Ovary (tissue), 3 donors: Measurements from ENCODE around the gene CYP4Z1.
"Not testable (repeated sequence)": the region's sequence is repeated elsewhere in the genome, so short reads cannot be mapped to it uniquely, and the experiment has no call there.

Experiments
- POLR2A ChIP-seq: fragments of 450-650 bp; IDR thresholded peaks from one replicate; pipeline ENCODE4 v1.6.1; 2017; ENCODE audit warnings: antibody characterized with exemption, mild to moderate bottlenecking, moderate library complexity
- TF ChIP-seq, protein P1 (sequence below), 3 donors: fragments of 450-650 bp in 2 of 3; fragments of 200-600 bp in 1 of 3; IDR thresholded peaks; one replicate each; pipeline versions ENCODE4 v1.5.1 to v1.8.0; 2016 to 2022; ENCODE audit warnings: antibody characterized with exemption in 3 of 3, mild to moderate bottlenecking in 1 of 3
- donor health status: DM: no; HTN: no; CAD: no.

DNA sequence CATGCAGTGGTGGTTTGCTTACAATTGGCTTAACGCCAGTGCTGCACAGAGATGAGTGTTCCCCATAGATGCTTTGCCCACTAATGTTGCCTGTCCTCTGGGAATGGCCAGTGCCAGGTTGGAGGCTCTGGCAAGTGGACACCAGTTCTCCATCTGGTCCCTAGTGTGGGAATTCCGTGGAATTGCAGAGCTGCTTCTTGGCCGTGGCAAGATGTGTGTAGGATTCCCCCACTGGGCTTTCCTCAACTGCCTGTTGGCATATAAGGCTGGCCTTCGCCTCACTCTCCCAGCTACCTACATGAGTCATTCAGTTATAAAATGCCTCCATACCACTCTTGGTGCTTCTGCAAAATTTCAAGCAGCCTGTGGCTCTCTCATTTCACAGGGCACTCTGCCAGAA lies 2.0 kb downstream of the CYP4Z1 start:
- TF ChIP-seq POLR2A: not testable (repeated sequence)
- TF ChIP-seq, protein P1, sequence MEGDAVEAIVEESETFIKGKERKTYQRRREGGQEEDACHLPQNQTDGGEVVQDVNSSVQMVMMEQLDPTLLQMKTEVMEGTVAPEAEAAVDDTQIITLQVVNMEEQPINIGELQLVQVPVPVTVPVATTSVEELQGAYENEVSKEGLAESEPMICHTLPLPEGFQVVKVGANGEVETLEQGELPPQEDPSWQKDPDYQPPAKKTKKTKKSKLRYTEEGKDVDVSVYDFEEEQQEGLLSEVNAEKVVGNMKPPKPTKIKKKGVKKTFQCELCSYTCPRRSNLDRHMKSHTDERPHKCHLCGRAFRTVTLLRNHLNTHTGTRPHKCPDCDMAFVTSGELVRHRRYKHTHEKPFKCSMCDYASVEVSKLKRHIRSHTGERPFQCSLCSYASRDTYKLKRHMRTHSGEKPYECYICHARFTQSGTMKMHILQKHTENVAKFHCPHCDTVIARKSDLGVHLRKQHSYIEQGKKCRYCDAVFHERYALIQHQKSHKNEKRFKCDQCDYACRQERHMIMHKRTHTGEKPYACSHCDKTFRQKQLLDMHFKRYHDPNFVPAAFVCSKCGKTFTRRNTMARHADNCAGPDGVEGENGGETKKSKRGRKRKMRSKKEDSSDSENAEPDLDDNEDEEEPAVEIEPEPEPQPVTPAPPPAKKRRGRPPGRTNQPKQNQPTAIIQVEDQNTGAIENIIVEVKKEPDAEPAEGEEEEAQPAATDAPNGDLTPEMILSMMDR (IDR thresholded peaks at IDR 0.05): not testable (repeated sequence)
